Mesenteric fat pad (tissue), 1 donor: Measurements from ENCODE around the gene ATXN7. TPM values are rescaled to one million over a fixed set of nuclear protein-coding genes. Genes with fewer than 3 reads are reported as not detected.

Experiments
- DNase-seq: peaks from one replicate; pipeline ENCODE4 v3.0.0-alpha.2; 2020; ENCODE audit warnings: low spot score
- total RNA-seq: library from RNA; stranded (reverse); fragmentation: NEBNext Ultra II Directional; extraction: Animal tissue kit (Norgen Biotek cat#: 25700); gene quantifications from one replicate; pipeline ENCODE4 v1.2.1, GENCODE V29; 2021
- donor health status: DM: yes; HTN: yes; CAD: no.

ATXN7 gene
- total RNA-seq, 1 donor from 2014 or later: 42.3 TPM

GRCh38 chr3:63862804-63863149 lies 890 bp upstream of the ATXN7 start:
- no peak for DNase-seq

DNA sequence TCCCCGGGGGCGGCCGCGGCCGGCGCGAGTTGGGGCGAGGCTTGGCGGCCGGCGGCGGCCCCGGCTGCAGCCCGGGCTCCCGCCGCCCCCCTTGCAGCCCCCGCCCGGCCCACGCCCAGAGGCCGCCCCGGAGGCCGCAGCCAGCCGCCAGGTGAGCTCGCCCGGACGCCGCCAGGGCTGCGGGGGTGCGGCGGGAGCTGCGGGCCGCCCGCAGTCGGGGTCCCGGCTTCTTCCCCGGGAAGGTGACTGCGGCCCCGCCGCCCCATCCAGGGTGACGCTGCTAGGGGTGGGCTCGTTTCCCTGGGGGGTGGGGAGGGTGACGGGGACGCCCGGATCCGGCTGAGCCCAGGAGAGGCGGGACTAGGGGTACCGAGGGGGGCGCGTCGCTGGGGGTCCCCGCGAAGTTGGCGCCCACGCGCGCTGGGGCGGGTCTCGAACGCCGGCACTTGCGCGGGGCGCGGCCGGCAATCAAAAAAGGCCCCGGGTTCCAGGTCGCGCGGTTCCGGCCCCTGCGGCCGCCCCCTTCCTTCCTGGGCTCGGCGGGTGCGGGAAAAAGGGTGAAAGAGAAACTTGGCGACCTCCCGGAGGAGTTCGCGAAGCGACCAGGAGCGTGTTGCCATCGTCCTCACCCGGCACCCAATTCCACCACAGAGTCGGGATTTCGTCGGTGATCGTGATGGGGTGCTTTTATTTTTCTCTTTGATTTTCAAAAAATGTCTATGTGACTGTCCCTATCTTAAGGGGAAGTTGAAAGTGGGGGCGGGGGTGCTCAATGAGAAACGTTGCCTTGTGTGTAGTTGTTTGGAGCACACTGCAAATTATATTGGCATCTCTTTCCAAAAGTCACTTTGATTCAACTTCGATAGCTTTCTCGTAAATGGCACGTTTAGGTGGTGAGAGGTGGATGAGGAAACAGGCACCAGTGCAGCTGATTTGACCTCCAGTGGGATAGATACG lies 619 bp downstream of the ATXN7 start:
- no peak for DNase-seq

- no peak for DNase-seq
Measured at GRCh38 chr3:63864965-63865327, 1.3 kb downstream of the ATXN7 start.

- DNase-seq: no peak
Measured at GRCh38 chr3:63867225-63867624, 3.6 kb downstream of the ATXN7 start.

GRCh38 chr3:63869940-63870614 lies 6.4 kb downstream of the ATXN7 start:
- no peak for DNase-seq

DNA sequence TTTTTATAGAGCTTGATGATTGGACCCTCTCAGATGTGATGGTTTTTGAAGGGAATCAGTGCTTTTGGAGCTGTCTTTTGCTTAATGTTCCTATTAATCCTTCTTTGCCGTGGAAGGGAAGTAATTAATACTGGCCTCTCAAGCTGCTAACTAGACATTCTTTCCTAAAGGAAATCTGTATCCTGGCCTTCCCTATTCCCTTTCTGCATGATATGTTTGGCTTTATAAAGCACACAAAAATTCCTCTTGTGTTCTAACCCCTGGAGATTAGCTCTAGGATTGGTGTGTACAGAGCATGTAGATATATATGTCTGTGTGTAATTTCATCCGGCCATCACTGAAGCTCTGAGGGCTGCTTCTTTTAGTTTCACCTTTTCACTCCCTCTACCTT lies 6.9 kb downstream of the ATXN7 start:
- no peak for DNase-seq

DNA sequence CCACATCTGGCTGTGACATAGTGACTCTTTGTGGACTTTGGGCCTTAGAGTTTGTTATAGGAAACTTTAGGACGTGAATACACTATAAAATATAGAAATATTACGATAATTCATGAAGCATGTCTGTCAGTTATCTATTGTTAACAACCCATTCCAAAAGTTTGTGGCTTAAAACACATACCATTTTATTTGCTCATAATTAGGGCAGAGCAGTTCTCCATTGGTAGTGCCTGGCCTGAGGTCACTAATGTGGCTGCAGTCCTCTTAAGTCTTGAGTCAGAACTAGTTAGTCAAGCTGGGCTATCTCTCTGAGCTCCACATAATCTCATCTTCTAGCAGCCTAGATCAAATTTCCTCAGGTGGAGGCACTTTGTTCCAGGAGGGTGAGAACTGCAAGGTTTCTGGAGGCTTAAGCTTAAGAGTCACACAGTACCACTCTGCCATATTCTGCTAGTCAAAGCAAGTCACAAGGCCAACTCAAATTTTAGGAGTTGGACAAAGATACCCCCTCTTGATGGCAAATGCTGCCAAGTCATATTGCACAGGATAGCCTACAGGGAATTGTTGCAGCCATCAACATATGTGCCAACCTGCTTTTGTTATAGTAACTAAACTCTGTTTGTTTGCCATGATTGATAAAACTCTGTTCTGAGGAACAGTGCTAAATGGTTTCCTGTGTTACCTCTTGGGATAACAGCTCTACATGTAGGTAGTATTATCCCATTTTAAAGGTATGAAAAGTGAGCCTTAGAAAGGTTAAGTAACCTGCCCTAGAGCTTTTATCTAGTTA lies 8.7 kb downstream of the ATXN7 start:
- no peak for DNase-seq

DNA sequence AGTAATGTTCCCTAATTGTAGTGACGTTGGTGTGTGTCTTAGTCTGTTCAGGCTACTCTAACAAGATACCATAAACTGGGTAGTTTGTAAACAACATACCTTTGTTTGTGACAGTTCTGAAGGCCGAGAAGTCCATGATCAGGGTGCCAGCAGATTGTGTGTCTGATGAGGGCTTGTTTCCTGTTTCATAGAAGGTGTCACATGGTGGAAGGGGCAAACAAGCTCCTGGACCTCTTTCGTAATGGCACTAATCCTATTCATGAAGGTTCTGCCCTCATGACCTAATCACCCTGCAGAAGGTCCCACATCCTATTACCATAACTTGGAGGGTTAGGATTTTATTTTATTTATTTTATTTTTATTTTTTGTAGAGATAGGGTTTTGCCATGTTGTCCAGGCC lies 11.1 kb downstream of the ATXN7 start:
- DNase-seq: no peak

DNA sequence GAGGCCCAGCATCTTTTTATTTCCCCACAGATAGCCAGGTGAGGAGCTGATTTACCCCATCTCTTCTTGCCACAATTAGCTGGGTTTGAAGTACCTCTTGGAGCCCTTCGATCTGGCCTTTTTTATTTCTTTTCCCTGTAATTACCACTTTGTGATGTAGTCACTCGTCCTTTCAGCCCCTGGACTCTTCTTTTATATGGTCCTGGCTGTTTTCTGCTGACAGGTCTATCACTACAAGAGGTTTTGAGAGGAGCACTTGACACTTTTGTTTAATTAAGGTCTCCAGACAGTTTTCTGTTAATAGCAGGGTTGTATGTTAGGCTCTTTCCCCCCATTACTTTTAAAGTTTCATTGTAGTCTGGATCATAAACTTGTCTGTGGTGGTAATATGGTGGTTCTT lies 11.8 kb downstream of the ATXN7 start:
- no peak for DNase-seq

DNA sequence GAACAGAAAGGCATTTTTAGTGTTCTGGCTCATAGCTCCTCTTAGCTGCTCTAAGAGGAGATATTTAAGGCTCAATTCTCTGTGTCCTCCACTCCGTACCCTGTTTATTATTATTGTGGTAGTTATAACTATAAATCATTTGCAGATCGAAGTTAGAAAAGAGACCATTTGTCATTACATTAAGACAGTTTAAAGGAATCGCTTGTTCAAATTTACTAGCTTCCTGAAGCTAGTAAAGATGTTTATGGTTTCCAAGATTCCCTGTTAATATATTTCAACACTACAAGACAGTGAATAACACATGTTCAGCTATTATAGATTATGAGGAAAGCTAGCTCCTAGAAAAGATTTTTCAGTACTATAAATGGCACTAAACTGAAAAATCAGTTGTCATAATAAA lies 12.6 kb downstream of the ATXN7 start:
- no peak for DNase-seq

DNA sequence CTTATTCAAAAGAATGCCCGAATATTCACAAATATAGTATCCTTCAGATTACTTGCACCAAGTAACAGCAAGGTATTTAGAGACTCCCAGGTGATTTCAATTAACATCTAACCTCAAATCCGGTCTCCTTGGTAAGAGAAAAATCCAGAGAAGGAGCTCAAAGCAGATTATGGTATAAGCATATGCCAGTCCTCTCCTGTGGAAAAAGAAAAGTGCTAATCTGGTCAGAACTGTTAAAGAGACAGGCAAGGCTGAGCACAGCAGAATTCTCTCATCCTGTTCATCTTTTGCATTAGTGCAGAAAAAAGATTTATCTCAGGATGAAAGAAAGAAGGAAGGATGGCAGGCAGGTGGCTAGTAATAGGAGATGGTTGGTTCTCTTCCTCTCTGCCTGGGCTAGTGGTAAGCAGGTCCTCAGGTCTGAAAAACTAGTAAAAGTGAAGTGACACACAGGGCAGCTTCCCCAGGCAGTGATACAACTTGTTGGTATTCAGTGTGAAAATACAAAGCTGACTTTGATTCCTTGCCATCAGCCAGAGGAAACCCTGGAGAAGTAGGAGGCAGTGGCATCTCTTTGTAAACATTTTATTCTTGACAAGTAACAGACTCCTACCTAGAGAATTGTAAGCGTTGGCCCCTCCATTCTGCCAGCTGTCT lies 14.2 kb downstream of the ATXN7 start:
- no peak for DNase-seq

- DNase-seq: no peak
Measured at GRCh38 chr3:63878394-63879060, 14.9 kb downstream of the ATXN7 start.

- DNase-seq: no peak
Measured at GRCh38 chr3:63880653-63881052, 17.0 kb downstream of the ATXN7 start.

DNA sequence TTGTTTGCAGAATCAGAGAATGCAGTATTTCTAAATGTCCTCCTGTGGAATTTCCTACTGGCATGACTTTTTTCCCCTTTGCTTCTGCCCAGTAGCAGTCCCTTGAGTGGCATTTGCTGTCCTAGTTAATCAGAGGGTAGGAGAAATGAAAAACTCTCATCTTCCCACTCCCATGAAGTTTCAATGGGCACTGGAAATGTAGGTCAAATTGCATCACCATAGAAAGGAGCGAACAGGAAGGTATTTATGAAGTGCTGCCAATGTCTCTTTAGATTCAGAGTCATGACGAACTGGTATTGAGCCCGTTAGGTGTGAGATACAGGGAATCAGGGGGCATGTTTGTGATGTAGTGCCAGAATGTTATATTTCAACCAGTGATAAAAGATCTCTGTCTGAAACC lies 23.2 kb downstream of the ATXN7 start:
- no peak for DNase-seq

DNA sequence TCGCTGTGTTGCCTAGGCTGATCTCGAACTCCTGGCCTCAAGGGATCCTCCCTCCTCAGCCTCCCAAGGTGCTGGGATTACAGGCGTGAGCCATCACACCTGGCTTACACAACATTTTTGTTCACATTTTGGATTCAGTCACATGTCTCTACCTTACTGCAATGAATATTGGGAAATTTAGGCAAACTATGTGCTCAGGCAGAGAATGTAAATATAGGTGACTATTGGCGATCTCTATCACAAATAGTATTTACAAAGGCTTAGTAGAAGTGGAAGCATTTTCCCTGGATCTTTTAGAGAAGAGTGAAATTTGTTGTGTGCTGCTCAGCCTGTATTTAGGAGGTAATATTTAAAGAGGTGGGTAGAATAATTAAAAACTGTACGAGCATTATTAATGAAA lies 27.9 kb downstream of the ATXN7 start:
- no peak for DNase-seq

DNA sequence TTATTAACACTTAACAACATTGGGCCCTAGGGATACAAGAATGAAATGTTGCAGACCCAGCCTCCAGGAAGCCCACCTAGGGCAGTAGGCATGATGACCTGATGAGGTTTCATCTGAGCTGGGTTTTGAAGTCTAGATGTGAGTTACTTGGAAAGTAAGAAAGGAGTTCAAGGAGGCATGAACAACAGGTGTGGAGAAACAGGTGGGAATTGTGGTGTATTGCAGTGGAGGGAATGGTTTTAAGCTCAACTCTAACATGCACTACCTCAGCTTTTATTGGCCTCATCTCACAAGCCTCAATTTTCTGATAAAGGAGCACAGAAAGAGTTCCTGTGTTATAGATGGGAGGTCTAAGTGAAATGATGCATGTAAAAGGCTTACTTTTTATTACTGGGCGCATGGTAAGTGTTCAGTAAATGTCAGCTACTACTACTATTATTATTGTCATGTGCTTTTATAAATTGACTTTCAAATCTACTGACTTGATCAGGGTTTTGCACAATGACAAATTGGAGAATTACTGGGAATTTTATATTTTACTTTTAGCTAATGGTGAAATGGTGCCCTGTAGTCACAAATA lies 29.2 kb downstream of the ATXN7 start:
- no peak for DNase-seq

DNA sequence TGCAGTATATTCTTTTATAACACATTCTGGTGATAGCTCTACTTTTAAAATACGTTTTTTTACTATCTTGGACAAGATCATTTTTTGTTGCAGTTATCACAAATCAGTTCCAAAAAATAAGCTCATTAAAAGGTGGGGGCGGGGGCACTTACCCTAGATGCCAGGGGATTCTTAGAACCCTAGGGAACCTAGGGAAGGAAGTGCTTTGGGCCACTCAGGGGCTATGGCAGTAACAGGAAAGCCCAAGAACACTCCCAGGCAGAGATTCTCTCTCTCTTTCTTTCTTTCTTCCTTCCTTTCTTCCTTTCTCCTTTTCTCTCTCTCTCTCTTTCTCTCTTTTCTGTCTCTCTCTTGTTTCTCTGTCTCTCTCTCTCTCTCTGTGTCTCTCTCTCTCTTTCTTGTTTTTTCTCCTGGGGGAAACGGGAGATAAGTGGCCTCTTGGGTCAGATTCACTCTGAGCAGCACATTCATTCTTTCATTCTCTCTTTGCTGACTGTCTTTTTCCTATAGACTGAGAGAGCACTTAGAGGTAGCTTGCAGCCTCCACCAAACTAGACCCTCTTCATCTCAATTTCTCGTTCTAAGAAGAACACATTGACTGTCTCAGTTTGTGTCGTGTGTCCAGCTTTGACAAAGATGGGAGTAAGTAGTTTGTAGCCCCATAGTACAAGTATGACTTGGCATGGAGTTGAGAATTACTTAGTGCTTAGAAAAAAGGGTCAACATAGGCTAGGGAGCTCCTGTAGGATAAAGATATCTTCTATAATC lies 31.9 kb downstream of the ATXN7 start:
- no peak for DNase-seq

- DNase-seq: no peak
Measured at GRCh38 chr3:63896332-63897030, 32.8 kb downstream of the ATXN7 start.

GRCh38 chr3:63900010-63900409 lies 36.3 kb downstream of the ATXN7 start:
- DNase-seq: no peak
